CD4-positive, alpha-beta T cell treated with Interleukin-21 for 1 hour (primary cell): ENCODE measurements around the gene MGMT.

Experiments used
- DNase-seq: peaks from one replicate; pipeline ENCODE4 v3.0.0-alpha.2; 2020

Gene MGMT

GRCh38 chr10:129602938-129603535 is 136.0 kb downstream of the MGMT start:
- no peak for DNase-seq

- DNase-seq, result no peak
These were observed 137.4 kb downstream of the MGMT start for GRCh38 chr10:129604333-129605032.

GRCh38 chr10:129605266-129605985 is 138.4 kb downstream of the MGMT start:
- DNase-seq, result no peak

- no peak for DNase-seq
These were observed 139.0 kb downstream of the MGMT start for GRCh38 chr10:129605986-129606518.

- no peak for DNase-seq
These were observed 140.6 kb downstream of the MGMT start for GRCh38 chr10:129607607-129608109.

- no peak for DNase-seq
These were observed 141.6 kb downstream of the MGMT start for GRCh38 chr10:129608653-129609052.

- no peak for DNase-seq
These were observed 142.5 kb downstream of the MGMT start for GRCh38 chr10:129609551-129609950.

- DNase-seq, result no peak
These were observed 145.6 kb downstream of the MGMT start for GRCh38 chr10:129612481-129613109.

- DNase-seq, result no peak
These were observed 146.4 kb downstream of the MGMT start for GRCh38 chr10:129613377-129613980.

- DNase-seq, result no peak
These were observed 147.3 kb downstream of the MGMT start for GRCh38 chr10:129614341-129614740.

- DNase-seq, result no peak
These were observed 148.3 kb downstream of the MGMT start for GRCh38 chr10:129615381-129615780.

GRCh38 chr10:129615921-129616525 is 149.0 kb downstream of the MGMT start:
- no peak for DNase-seq

GRCh38 chr10:129617768-129618167 is 150.7 kb downstream of the MGMT start:
- no peak for DNase-seq

- DNase-seq, result no peak
These were observed 154.0 kb downstream of the MGMT start for GRCh38 chr10:129621062-129621461.

GRCh38 chr10:129621693-129622092 is 154.7 kb downstream of the MGMT start:
- DNase-seq, result no peak

- DNase-seq, result no peak
These were observed 155.2 kb downstream of the MGMT start for GRCh38 chr10:129622291-129622690.

- no peak for DNase-seq
These were observed 155.7 kb downstream of the MGMT start for GRCh38 chr10:129622736-129623135.

- no peak for DNase-seq
These were observed 157.5 kb downstream of the MGMT start for GRCh38 chr10:129624526-129624925.

- no peak for DNase-seq
These were observed 159.3 kb downstream of the MGMT start for GRCh38 chr10:129626309-129626708.

- DNase-seq, result no peak
These were observed 159.9 kb downstream of the MGMT start for GRCh38 chr10:129626796-129627435.

- no peak for DNase-seq
These were observed 160.4 kb downstream of the MGMT start for GRCh38 chr10:129627442-129627841.

- no peak for DNase-seq
These were observed 161.8 kb downstream of the MGMT start for GRCh38 chr10:129628823-129629222.
